K562 (cell line): Measurements from ENCODE around the gene ABCA8. TPM values are rescaled to one million over a fixed set of nuclear protein-coding genes. Genes with fewer than 3 reads are reported as not detected.

ENCODE experiments used
- ATAC-seq: fragments of 200-7000 bp; cut with Tn5 transposase; 3 replicates; pipeline ENCODE4 v1.9.1; 2020; ENCODE audit warnings: moderate library complexity
- BruUV-seq: library from RNA; stranded (reverse); fragments of 400-500 nt; replicated peaks from 2 replicates; lab custom pipeline; 2021; lab: Mats Ljungman, UMichigan
- CTCF ChIA-PET: fragments of 300-600 bp; formaldehyde crosslinking; extraction: SDS; loops from one replicate; lab custom pipeline; 2021; ENCODE audit warnings: low intra/inter-chr PET ratio; lab: Yijun Ruan, JAX
- POLR2A ChIA-PET: fragments of 300-600, 350-650 bp; sonication (Branson Sonifier 250); formaldehyde crosslinking; extraction: SDS; loops from one replicate; lab custom pipeline; 2021; ENCODE audit warnings: antibody characterized with exemption, inconsistent platforms; lab: Yijun Ruan, JAX
- DNase-seq, 4 experiments: peaks; one replicate each; pipeline versions ENCODE4 v3.0.0 to v3.0.0-alpha.2; 2011 to 2018; ENCODE audit warnings: low spot score in 3 of 4, mixed read lengths in 3 of 4; ENCODE audit errors: extremely low read depth in 1 of 4
- FAIRE-seq: peaks from 2 replicates; lab custom pipeline; 2011; peaks lifted over from hg19 to GRCh38; lab: Jason Lieb, UNC
- H2AFZ ChIP-seq: 2 replicates; pipeline ENCODE4 v1.6.0; 2011; ENCODE audit warnings: low read depth, low read length, control low read depth, inconsistent platforms
- H3K27ac ChIP-seq: fragments of 200-600 bp; 3 replicates; pipeline ENCODE4 v1.8.0; 2011; ENCODE audit warnings: low read depth, mild to moderate bottlenecking, control low read depth, inconsistent platforms, low read length, moderate library complexity, mixed read lengths; ENCODE audit errors: extremely low read depth
- H3K27me3 ChIP-seq, 2 experiments: fragments of 300-600 bp in 1 of 2; 2 replicates in 1 of 2; 3 replicates in 1 of 2; pipeline versions ENCODE4 v1.6.0 to v1.8.0; 2011; ENCODE audit warnings: inconsistent platforms in 2 of 2, low read length in 2 of 2, mild to moderate bottlenecking in 1 of 2, mixed read lengths in 1 of 2, moderate library complexity in 1 of 2; ENCODE audit not compliant: control insufficient read depth in 2 of 2, insufficient read depth in 2 of 2
- H3K36me3 ChIP-seq: fragments of 300-600 bp; 3 replicates; pipeline ENCODE4 v1.8.0; 2011; ENCODE audit warnings: mild to moderate bottlenecking, low read length, inconsistent platforms; ENCODE audit not compliant: control insufficient read depth, insufficient read depth
- H3K4me1 ChIP-seq, 2 experiments: fragments of 200-600 bp in 1 of 2; replicated peaks in 1 of 2; 2 replicates in 1 of 2; 3 replicates in 1 of 2; pipeline versions ENCODE4 v1.5.1 to v1.8.0; 2011; ENCODE audit warnings: inconsistent platforms in 2 of 2, low read length in 2 of 2, mild to moderate bottlenecking in 1 of 2, mixed read lengths in 1 of 2, moderate library complexity in 1 of 2; ENCODE audit not compliant: control insufficient read depth in 2 of 2, insufficient read depth in 2 of 2
- H3K4me2 ChIP-seq: 2 replicates; pipeline ENCODE4 v1.6.1; 2011; ENCODE audit warnings: low read length, control low read depth, inconsistent platforms, mixed read lengths; ENCODE audit not compliant: insufficient read depth
- H3K4me3 ChIP-seq: fragments of 200-600 bp; sonication (generic), shearing (Covaris generic); 2 replicates; pipeline ENCODE4 v1.5.1; 2016; ENCODE audit warnings: control low read depth, inconsistent platforms
- H3K79me2 ChIP-seq: fragments of 200-600 bp; 3 replicates; pipeline ENCODE4 v1.8.0; 2011; ENCODE audit warnings: low read length, inconsistent platforms; ENCODE audit not compliant: control insufficient read depth, insufficient read depth
- H3K9ac ChIP-seq, 2 experiments: 2 replicates each; pipeline versions ENCODE4 v1.6.0 to v1.6.1; 2011; ENCODE audit warnings: low read depth in 2 of 2, low read length in 2 of 2, control low read depth in 1 of 2, inconsistent platforms in 1 of 2, mild to moderate bottlenecking in 1 of 2, mixed read lengths in 1 of 2; ENCODE audit not compliant: insufficient read depth in 1 of 2
- H3K9me1 ChIP-seq: one replicate; pipeline ENCODE4 v1.6.0; 2011; ENCODE audit warnings: inconsistent platforms, mild to moderate bottlenecking, low read length, moderate library complexity; ENCODE audit not compliant: control insufficient read depth, insufficient read depth
- H3K9me3 ChIP-seq: replicated peaks from 2 replicates; pipeline ENCODE4 v1.5.1; 2011; ENCODE audit warnings: low read depth, low read length, inconsistent platforms; ENCODE audit not compliant: control insufficient read depth, insufficient read depth
- H4K20me1 ChIP-seq: replicated peaks from 2 replicates; pipeline ENCODE4 v1.6.1; 2011; ENCODE audit warnings: low read length, inconsistent platforms, mixed read lengths; ENCODE audit not compliant: control insufficient read depth, insufficient read depth
- EZH2 ChIP-seq: IDR thresholded peaks from 2 replicates; pipeline ENCODE4 v1.6.1; 2012; ENCODE audit warnings: low read depth, mild to moderate bottlenecking, inconsistent platforms, low read length, borderline replicate concordance
- HMGN3 ChIP-seq: IDR thresholded peaks from 2 replicates; pipeline ENCODE4 v1.6.1; 2011; ENCODE audit warnings: borderline replicate concordance, low read depth, mild to moderate bottlenecking, mixed read lengths, low read length; ENCODE audit not compliant: insufficient read length; ENCODE audit errors: extremely low read depth
- NR2C2 ChIP-seq, 2 experiments: fragments of 200-800 bp in 1 of 2; sonication (Bioruptor generic) in 1 of 2; sonication (generic) in 1 of 2; formaldehyde crosslinking in 1 of 2; IDR thresholded peaks; 2 replicates each; pipeline versions ENCODE4 v1.6.1 to v1.8.0; 2016 to 2022; ENCODE audit warnings: mild to moderate bottlenecking in 1 of 2, missing compliant biosample characterization in 1 of 2, missing genetic modification characterization in 1 of 2, missing genetic modification reagents in 1 of 2
- OTX1 ChIP-seq: fragments of 450-650 bp; formaldehyde crosslinking; IDR thresholded peaks from 2 replicates; pipeline ENCODE4 v1.4.0; 2022; ENCODE audit warnings: mild to moderate bottlenecking
- RFX1 ChIP-seq: fragments of 450-650 bp; IDR thresholded peaks from 2 replicates; pipeline ENCODE4 v1.6.1; 2016; ENCODE audit warnings: mild to moderate bottlenecking, moderate library complexity
- SREBF1 ChIP-seq: fragments of 150-350 bp; IDR thresholded peaks from 2 replicates; pipeline ENCODE4 v1.6.1; 2014; ENCODE audit warnings: antibody characterized with exemption, low read depth, low read length, borderline replicate concordance
- TBP ChIP-seq: optimal IDR thresholded peaks from 2 replicates; pipeline ENCODE3; 2011; ENCODE audit warnings: low read depth, low read length, improper control_type of control experiment
- ZBTB1 ChIP-seq: sonication (generic); formaldehyde crosslinking; IDR thresholded peaks from 2 replicates; pipeline ENCODE4 v1.8.1; 2023; ENCODE audit warnings: missing genetic modification reagents, low read depth, mild to moderate bottlenecking, borderline replicate concordance
- ZNF217 ChIP-seq: sonication (generic); formaldehyde crosslinking; IDR thresholded peaks from 2 replicates; pipeline ENCODE4 v1.8.0; 2022; ENCODE audit warnings: mild to moderate bottlenecking, missing genetic modification reagents
- WGBS: fragments of 100-300 bp; shearing (Covaris generic); methylation state at CpG from one replicate; pipeline ENCODE4 v1.1.6; 2016; ENCODE audit warnings: low coverage, mixed read lengths; ENCODE audit not compliant: insufficient coverage; ENCODE audit errors: missing lambda C conversion rate; 5-methylcytosine and 5-hydroxymethylcytosine counted together
- in situ Hi-C: fragments of 300-500 bp; cut with MboI; formaldehyde crosslinking; loops from 4 replicates; pipeline ENCODE4 v1.15.0; 2018; ENCODE audit warnings: inconsistent platforms, mixed read lengths
- intact Hi-C: fragments of 100-400 bp; cut with micrococcal nuclease; formaldehyde crosslinking; loops from 2 replicates; pipeline ENCODE4 v1.14.2; 2022
- polyA plus RNA-seq, 8 experiments: library from polyadenylated mRNA; depleted of rRNA in 4 of 8; stranded (reverse) in 5 of 8; unstranded in 3 of 8; fragments of >200 nt; fragmentation: Nextera tagmentation in 2 of 8; fragmentation: Illumina TruSeq in 1 of 8; extraction: Ambion mirVana in 2 of 8; extraction: Trizol in 1 of 8; gene quantifications; 2 replicates each; pipeline versions ENCODE4 v1.2.1 to v1.2.3, GENCODE V29; 2011 to 2014; ENCODE audit warnings: inconsistent platforms in 1 of 8, missing spikeins in 1 of 8
- total RNA-seq, 7 experiments: library from RNA; depleted of rRNA in 6 of 7; stranded (reverse); fragments of >200 nt in 6 of 7; fragmentation: Illumina TruSeq in 2 of 7; extraction: Trizol in 2 of 7; gene quantifications; 2 replicates each; pipeline versions ENCODE4 v1.2.1 to v1.2.3, GENCODE V29; 2011 to 2021; ENCODE audit warnings: low replicate concordance in 1 of 7
- TF ChIP-seq, protein P1 (sequence below), 3 experiments: IDR thresholded peaks in 2 of 3; conservative IDR thresholded peaks in 1 of 3; 2 replicates each; pipeline ENCODE4 v1.5.1; 2011 to 2012; ENCODE audit warnings: low read length in 3 of 3, mild to moderate bottlenecking in 3 of 3, control low read depth in 2 of 3, improper control_type of control experiment in 1 of 3, inconsistent platforms in 1 of 3, low read depth in 1 of 3, mixed read lengths in 1 of 3, moderate library complexity in 1 of 3; ENCODE audit not compliant: insufficient read depth in 2 of 3
- TF ChIP-seq, protein P2 (sequence below), 2 experiments: IDR thresholded peaks; 2 replicates each; pipeline ENCODE4 v1.6.1; 2011; ENCODE audit warnings: borderline replicate concordance in 1 of 2, control low read depth in 1 of 2, low read depth in 1 of 2, low read length in 1 of 2, mild to moderate bottlenecking in 1 of 2, mixed read lengths in 1 of 2, moderate library complexity in 1 of 2; ENCODE audit not compliant: insufficient read depth in 1 of 2, insufficient read length in 1 of 2, poor library complexity in 1 of 2, severe bottlenecking in 1 of 2; ENCODE audit errors: extremely low read depth in 1 of 2
- TF ChIP-seq, protein P3 (sequence below): fragments of 450-650 bp; IDR thresholded peaks from 2 replicates; pipeline ENCODE4 v1.6.1; 2017; ENCODE audit warnings: antibody characterized with exemption

The ABCA8 gene
- total and polyA plus RNA-seq, 9 of the 15 experiments (the other 6 are each of a cell fraction or from before 2014, with no cell fraction given) = 1.8 to 13.2 (median 12.0) TPM

DNA sequence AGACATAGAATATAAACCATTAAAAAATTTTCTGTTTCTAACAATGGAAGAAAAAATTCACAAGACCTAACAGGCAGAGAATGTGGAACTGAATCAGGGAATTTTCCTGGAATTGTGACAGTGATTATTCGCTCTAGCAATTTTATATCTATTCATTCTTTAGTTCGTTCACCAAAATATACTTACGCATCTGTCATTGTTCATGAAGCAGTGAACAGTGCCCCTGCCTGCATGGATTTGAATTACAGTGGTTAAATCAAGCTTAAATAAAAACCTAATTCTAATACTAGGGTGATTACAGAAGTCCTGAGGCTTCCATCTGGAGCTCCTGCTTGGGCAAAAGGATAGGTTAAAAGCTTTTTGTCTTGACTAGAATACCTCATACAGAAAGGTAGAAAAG lies 48.6 kb downstream of the ABCA8 start (continued):
- TF ChIP-seq, protein P1, sequence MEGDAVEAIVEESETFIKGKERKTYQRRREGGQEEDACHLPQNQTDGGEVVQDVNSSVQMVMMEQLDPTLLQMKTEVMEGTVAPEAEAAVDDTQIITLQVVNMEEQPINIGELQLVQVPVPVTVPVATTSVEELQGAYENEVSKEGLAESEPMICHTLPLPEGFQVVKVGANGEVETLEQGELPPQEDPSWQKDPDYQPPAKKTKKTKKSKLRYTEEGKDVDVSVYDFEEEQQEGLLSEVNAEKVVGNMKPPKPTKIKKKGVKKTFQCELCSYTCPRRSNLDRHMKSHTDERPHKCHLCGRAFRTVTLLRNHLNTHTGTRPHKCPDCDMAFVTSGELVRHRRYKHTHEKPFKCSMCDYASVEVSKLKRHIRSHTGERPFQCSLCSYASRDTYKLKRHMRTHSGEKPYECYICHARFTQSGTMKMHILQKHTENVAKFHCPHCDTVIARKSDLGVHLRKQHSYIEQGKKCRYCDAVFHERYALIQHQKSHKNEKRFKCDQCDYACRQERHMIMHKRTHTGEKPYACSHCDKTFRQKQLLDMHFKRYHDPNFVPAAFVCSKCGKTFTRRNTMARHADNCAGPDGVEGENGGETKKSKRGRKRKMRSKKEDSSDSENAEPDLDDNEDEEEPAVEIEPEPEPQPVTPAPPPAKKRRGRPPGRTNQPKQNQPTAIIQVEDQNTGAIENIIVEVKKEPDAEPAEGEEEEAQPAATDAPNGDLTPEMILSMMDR (IDR thresholded peaks at IDR 0.05 in 2 of 3, conservative IDR thresholded peaks at IDR 0.05 in 1 of 3; ENCODE audit: insufficient read depth in 2 of 3, low read depth in 1 of 3, low read length in 3 of 3) = peak in 2 of 3 experiments; percentile 34 to 42; a peak in 3 of 6 replicates
- TF ChIP-seq RFX1 = no peak

DNA sequence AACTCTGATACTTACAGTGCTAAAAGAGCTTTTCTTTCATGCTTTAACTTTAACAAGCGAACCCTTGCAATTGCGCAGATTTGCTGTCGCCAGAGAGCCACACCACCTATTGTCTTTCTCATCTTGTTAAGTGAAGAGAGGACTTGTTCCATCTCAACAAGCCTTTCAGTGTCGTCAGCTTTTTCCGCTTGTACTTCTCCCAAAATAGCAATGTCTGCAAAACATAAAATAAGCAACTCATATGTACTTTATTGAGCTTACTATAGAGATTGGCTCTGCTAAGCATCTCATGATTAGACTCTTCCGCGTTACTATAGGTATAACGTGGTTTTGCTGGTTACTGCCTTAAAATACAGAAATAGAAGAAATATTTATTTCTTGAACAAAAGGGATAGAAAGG lies 51.9 kb downstream of the ABCA8 start:
- Histone ChIP-seq H3K9ac (no peak overlapping the region), H3K4me1 (no peaks in the 10 kb centered on the region), H4K20me1 (no peaks in the 10 kb centered on the region), H3K9me1 (no peaks in the 10 kb centered on the region), H3K27me3 (no peaks in the 10 kb centered on the region), H3K4me2 (no peak overlapping the region), H3K9me3 (no peaks in the 10 kb centered on the region), H3K36me3 (peaks cover 2% of the 10 kb centered on the region; the same call in 1 of the 3 replicates), H3K4me3 (no peak overlapping the region), H3K79me2 (no peaks in the 10 kb centered on the region), H3K27ac (no peak overlapping the region), H2AFZ (no peak overlapping the region)
- no TSS peak for BruUV-seq
- ChIA-PET POLR2A (no interaction called here), CTCF (no interaction called here)
- in situ Hi-C loops = no loop called here
- WGBS = 62% methylated on average over 8 of the region's 8 CpGs
- no peak for FAIRE-seq
- no peak for DNase-seq
- TF ChIP-seq OTX1 (CRISPR knock-in tag) (no peak), HMGN3 (no peak), EZH2 (no peak), ZBTB1 (no peak), NR2C2 (CRISPR knock-in tag; IDR thresholded peaks at IDR 0.05) (no peak), NR2C2 (tag; IDR thresholded peaks at IDR 0.05) (no peak), TBP (no peak), SREBF1 (no peak), ZNF217 (no peak)
- TF ChIP-seq, protein P2, sequence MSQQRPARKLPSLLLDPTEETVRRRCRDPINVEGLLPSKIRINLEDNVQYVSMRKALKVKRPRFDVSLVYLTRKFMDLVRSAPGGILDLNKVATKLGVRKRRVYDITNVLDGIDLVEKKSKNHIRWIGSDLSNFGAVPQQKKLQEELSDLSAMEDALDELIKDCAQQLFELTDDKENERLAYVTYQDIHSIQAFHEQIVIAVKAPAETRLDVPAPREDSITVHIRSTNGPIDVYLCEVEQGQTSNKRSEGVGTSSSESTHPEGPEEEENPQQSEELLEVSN (IDR thresholded peaks at IDR 0.05; ENCODE audit: borderline replicate concordance in 1 of 2, extremely low read depth in 1 of 2, insufficient read depth in 1 of 2, insufficient read length in 1 of 2, low read depth in 1 of 2, low read length in 1 of 2, poor library complexity in 1 of 2, severe bottlenecking in 1 of 2) = no peak
- TF ChIP-seq, protein P3, sequence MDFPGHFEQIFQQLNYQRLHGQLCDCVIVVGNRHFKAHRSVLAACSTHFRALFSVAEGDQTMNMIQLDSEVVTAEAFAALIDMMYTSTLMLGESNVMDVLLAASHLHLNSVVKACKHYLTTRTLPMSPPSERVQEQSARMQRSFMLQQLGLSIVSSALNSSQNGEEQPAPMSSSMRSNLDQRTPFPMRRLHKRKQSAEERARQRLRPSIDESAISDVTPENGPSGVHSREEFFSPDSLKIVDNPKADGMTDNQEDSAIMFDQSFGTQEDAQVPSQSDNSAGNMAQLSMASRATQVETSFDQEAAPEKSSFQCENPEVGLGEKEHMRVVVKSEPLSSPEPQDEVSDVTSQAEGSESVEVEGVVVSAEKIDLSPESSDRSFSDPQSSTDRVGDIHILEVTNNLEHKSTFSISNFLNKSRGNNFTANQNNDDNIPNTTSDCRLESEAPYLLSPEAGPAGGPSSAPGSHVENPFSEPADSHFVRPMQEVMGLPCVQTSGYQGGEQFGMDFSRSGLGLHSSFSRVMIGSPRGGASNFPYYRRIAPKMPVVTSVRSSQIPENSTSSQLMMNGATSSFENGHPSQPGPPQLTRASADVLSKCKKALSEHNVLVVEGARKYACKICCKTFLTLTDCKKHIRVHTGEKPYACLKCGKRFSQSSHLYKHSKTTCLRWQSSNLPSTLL = no peak
- intact Hi-C loops = no loop called here
- ATAC-seq = no peak
